HG03520 (cell line): ENCODE measurements around the gene FOXK2.

Source experiments
- ATAC-seq: cut with Tn5 transposase; IDR thresholded peaks from one replicate; pipeline ENCODE4 v1.9.1; 2021; ENCODE audit warnings: mild to moderate bottlenecking, moderate library complexity; ENCODE audit not compliant: unreplicated experiment

The FOXK2 gene

DNA sequence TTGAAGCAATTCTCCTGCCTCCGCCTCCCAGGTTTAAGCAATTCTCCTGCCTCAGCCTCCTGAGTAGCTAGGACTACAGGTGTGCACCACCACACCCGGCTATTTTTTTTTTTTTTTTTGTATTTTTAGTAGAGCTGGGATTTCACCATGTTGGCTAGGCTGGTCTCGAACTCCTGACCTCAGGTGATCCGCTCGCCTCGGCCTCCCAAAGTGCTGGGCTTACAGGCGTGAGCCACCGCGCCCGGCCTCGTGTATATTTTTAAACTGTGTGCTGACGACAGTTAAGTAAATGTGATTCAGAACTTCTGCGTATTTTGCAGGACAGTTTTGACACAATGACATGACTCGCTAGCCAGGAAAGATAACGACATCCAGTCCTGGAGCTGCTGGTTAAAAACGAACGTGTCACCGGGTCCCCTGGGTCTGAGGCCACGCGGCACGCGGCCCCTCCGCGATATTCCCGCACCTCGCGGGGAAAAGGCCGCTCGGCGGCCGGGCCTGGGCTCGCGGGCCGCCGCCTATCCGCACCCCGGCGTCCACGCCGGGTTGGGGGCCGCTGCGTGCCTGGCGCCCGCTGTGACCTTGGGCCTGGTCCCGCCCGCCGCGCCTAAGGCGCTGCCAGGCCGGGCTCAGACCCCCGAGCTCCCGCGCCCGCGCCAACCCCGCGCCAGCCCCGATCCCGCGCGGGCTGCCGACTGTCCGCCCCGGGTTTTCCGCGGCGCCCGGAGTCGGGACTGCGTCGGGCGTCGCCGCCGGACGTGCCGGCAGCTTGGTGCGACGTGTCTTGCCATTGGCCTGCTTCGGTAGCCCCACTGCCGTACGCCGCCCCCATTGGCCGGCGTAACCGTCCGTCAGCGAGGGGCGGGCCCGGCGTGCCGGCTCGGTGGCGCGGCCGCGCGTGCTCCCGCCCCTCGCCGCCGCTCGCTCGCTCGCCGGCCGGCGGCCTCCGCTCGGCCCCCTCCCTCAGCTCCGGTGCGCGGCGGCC is at the start of gene FOXK2:
Gene FOXK2, plus strand, starts transcription at position 907 of the 985 bp plus-strand sequence. CDS start 157 bp downstream, outside the sequence.
- ATAC-seq = peak; percentile 96

DNA sequence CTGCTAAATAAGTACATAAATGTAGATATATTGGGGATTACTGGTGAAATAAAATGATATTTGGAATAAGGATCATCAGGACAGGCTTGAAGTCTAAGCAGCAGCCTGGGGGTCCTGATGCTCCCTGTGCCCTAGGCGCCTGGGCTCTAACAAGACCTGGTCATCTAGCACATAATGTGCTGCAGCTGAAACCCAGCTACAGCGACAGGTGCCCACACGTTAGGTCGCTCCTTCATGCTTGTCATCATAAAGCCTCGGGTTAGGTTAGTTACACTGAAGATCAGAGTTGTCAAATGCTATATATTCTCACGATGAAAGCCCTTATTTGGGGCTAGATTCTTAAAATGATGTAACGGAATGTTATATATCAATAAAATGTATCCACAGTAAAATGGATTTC is 49.5 kb upstream of the FOXK2 start:
- ATAC-seq = no peak

DNA sequence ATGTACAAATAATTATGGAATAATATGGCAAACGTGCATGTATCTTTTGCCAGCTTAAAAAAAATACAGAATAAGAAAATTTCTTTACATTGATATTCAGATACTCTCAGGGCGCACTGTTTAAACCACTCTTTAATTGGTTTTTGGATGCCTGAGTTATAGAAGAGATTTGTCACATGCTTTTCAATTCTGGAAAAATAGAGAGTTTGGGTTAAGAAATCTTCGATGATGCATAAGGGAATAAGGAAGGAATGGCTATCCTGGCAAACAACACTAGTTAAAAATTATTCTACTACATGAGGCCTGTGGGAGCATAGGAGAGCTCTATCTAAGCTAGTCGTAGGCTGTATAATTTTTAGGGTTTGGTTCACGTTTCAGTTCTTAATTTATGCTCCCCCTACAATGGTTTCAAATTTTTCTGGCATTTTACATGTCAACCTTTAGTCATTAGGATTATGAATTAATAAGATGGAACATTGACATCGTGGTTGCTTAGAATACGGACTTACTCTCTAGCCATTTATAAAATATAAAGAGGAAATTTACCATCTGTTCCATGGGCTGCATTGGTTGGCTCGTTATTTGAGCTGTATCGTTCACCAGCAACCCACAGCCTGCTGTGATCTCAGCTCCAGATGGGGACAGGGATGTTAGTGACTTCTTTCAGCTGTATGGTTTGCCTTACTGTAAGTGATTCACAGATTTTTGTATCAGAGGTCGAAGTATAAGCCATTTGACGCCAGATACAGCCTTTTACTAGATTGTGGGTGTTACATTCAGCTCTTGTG is 45.1 kb upstream of the FOXK2 start:
- no peak for ATAC-seq

DNA sequence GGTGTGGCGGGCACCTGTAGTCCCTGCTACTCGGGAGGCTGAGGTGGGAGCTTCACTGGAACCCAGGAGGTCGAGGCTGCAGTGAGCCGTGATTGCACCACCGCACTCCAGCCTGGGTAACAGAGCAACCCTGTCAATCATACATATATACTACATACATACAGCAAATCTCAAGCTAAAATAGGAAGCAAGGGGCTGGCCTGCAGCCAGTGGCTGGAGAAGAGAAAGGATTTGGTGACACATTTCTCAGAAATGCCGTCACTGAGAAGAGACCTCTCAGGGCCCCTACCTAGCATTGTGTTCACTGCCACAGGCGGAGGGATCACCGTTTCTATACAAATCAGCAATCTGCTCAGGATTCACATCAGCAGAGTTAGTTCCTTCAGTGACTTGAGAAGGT is 44.1 kb upstream of the FOXK2 start:
- no peak for ATAC-seq

DNA sequence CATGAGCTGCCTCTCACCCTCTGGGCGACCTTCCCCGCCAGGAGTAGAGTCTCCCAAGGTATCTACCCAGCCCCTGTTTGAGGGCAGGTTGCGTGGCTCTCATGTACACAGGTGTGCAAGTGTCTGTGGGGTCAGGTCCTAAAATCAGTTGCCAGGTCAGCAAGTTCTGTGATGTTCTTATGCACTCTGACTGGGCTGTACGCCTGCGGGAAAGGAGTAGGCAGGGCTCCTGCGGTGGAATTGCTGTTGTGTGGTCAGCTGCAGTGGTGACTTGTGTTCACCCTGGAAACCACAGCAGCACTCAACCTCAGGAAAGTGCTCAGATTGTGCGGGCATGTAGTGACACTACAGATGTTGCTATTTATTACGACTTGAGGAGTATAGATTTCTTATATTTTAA is 41.6 kb upstream of the FOXK2 start:
- no peak for ATAC-seq

DNA sequence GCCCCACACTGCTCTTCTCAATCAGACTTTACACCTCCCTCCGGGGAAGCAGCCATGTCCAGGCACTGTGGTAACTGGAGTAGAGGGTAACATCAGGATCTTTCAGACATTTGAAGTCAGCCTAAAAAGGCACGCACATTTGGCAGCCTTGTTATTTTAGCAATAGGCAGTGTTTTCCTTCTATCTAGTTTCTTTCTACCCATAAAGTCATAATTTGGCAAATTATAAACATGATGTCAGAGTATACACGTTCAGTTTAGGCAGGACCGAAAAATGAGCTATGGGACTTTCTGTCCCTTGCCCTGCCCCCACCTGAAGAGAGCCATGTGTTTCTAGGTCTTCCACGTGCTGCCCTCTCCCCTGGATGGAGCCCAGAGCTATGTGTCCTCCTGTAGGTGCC is 39.9 kb upstream of the FOXK2 start:
- ATAC-seq = no peak

DNA sequence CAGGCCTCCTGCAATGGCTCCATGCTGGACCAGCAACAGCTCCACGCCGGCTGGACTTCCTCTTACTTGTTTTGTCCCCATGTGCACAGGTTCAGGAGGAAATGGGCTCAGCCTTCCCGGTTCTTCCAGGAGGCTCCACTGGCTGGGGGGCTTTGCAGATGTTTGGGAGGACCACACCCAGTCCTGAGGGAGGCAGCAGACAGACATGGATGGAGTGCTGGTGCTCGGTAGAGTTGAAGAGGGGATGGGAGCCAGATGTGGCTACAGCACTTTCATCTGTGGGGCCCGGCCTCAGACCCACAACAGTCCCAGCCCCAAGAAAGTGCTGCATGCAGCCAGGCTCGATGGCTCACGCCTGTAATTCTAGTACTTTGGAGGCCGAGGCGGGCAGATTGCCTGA is 39.2 kb upstream of the FOXK2 start:
- no peak for ATAC-seq

DNA sequence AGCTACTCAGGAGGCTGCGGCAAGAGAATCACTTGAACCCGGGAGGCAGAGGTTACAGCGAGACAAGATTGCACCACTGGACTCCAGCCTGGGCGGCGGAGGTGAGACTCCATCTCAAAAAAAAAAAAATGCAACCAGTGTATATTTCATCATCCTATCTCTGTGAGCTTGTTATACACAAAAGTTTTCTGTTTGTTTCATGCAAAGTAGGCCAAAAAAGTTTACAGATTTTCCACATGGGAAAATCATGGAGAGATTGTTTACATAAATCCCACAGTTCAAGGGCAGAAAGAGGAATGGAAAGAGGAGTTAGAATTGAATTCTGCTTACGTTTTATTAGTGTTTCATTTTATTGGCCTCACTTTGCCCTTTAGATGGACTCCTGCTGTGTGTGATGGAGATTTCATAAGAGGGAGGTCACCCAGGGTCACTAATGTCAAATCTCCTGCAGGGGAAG is 36.3 kb upstream of the FOXK2 start:
- no peak for ATAC-seq

DNA sequence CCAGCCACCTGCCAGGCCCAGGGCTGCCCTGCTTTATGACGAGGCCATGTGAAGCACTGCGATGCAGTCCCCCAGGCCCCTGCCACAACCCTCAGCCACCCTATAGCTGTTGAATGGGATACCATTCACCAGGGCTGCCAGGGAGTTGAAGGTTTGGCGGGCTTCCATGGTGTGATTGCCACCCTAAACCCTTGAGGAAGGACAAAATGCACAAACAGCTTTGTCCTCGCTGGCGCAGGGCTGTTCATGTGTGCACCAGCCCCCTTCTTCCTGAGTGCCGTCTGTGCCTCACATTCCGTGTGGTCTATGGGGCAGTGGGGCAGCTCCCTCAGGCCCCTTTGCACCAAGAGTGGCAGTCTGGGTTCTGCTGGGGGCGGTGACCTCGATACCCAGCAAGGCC is 35.7 kb upstream of the FOXK2 start:
- ATAC-seq = no peak

DNA sequence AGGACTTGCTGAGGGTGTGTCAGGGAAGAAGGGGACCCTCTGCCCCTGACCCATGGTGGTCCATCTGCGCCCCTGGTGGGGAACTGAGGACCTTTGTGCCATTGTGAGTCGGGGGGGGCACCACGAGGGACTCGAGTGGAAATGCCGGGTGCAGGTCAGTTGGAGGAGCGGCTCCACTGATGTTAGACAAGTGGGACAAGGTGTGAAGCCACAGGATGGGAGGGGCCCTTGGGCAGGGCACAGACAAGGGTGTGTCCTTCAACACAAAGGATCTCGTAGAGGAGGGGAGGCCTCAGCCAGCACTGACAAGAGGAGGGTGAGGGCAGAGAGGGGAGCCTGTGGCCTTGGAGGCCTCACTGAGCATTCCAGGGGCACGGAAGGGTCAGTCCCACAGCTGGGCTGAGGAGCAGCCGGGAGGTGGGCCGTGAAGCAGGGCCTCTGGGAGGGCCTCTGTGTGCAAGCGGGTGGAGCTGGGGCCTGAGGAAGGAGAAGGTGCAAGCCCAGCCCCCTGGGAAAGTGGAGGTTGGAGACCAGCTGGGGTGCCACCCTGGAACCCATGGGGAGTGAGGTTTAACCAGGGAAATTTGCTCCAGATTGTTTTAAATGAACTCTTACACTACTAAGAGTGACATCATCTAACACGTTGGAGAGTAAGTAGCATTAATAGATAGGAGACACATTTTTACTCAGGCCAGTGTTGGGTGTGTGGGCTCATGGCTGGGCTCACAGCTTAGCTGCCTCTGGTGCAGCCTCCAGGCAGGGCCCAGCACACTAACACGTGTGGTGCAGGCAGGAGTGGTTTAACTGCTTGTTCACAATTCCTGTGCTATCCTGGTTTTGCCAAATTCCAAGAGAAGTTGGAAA is 33.1 kb upstream of the FOXK2 start:
- ATAC-seq = no peak

DNA sequence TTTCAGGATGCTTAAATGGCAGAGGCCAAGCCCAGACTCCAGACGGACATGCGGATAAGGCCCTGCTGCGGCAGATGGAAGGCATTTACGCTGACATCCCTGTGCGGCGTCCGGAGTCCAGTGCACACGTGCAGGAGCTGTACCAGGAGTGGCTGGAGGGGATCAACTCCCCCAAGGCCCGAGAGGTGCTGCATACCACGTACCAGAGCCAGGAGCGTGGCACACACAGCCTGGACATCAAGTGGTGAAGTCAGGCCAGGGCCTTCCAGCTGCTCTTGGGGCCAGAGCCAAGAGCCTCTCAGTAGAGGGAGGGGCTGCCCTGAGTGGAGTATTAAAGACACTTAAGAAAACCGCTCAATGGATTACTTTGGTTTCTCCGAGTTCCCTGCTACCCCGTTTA is 31.6 kb upstream of the FOXK2 start:
- no peak for ATAC-seq

DNA sequence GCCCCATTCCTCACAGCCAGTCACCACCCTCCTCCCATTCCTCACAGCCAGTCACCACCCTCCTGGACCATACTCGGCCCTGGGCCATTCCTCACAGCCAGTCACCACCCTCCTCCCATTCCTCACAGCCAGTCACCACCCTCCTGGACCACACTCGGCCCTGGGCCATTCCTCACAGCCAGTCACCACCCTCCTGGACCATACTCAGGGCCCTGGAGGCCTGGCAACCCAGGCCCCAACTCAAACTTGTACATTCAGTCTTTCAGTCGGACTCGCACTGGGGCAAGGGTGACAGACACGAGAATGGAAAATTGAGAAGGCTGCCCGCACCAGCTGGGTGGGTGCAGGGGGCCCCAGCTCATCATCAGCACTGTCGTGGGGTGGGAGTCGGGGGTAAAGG is 30.4 kb upstream of the FOXK2 start:
- ATAC-seq = no peak

DNA sequence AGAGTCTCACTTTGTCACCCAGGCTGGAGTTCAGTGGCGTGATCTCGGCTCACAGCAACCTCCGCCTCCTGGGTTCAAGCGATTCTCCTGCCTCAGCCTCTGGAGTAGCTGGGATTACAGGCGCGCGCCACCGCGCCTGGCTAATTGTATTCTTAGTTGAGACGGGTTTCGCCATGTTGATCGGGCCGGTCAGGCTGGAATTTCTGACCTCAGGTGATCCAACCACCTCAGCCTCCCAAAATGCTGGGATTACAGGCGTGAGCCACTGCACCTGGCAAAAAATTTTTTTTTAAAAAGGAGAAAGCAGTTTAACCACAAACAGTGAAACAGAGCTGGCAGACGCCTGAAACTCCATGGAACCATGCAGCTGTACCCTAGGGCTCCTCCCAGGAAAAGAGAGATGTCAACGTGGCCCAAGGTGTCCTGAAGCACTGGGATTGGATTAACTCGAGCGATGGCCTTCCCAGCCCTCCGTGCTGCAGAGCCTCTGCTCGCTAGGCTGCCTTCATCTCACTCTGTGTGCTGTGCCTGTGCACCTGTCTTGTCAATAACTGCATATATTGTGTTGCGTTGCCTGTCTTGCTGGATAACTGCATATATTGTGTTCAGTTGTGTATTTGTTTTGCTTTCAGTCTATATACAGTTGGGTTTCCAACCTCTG is 29.6 kb upstream of the FOXK2 start:
- ATAC-seq = no peak

DNA sequence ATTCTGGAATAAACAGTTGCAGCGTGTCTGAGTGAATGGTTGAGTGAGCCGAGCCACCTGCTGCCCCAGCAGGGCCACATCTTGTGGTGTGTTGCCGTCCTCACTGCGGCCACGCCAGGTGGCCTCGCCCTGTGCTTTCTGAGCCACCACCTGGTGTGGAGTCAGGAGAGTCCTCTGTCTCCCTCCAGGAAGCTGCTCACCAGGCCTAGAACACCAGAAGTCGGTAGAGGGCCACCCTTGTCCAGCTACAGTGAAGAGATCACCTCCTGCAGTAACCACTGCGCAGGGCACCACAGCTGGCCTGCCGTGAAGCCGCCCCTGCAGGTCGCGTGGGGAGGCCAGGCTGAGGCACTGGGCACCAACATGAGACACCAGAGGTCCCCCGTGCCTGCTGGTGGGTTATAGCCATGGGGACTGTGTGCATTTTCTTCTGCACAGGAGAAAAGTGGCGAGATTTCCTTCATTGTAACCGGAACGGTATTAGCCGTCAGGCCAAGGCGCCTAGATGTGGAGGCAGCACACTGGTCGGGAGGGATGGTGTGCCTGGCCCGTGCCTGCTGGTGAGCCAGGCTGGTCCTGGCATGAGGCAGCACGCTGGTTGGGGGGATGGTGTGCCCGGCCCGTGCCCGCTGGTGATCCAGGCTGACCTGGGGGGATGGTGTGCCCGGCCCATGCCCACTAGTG is 28.9 kb upstream of the FOXK2 start:
- no peak for ATAC-seq

DNA sequence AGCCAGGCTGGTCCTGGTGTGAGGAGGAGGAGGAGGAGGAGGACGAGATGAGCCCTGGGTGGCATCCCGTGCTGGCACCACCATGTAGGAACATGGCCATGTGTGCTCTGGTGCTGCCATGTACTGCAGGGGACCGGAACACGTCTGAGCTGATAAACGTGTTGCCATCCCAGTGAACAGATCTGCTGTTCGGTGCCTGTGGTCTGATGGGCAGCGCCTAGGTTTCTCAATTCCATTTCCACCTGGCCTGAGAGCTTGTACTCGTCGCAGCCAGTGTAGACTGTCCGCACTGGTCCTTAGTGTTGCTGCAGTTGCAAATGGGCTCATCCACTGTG is 28.4 kb upstream of the FOXK2 start:
- no peak for ATAC-seq

DNA sequence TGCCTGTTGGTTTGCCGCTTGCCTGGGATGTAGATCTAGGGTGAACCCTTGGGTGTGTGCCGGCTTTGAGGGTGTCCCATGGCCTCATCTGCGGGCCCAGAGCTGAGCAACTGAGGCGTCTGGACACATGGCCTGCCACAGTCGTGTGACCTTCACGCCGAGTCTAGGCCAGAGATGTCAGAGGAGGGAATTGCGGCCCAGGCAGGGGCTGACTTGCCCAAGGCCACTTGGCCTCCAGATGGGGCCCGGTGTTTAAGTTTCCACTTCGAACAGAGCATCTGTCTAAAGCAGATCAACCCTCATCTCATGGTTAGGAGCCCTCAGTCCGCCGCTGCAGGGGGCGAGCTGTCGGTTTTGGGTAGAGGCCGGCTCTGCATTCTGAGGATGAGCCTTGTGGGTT is 28.0 kb upstream of the FOXK2 start:
- no peak for ATAC-seq

DNA sequence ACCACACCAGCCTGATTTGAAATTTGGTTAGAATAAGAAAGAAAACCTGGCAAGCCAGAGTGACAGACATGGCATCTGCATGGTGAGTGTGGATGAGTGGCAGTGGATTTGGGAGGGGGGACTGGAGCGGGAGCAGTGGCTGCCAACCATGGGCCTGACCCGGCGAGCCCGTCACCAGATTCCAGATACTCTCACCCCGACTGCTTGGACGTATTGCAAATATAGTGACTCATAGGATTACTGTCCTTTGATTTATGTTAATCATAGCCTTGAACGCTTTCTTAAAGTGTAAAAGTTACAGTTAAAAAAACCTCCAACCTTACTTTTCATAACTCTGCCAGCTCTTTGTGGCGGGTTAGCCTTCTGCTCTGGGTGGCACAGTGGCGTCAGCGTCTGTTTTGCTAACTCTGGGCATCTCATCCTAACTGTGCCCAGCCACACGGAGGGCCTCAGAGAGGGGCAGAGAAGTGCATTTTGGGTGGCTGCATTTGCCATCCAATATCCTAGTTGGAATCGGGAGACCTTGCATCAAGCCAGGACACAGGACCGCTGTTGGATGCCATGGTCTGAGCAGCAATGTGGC is 26.8 kb upstream of the FOXK2 start:
- ATAC-seq = no peak

DNA sequence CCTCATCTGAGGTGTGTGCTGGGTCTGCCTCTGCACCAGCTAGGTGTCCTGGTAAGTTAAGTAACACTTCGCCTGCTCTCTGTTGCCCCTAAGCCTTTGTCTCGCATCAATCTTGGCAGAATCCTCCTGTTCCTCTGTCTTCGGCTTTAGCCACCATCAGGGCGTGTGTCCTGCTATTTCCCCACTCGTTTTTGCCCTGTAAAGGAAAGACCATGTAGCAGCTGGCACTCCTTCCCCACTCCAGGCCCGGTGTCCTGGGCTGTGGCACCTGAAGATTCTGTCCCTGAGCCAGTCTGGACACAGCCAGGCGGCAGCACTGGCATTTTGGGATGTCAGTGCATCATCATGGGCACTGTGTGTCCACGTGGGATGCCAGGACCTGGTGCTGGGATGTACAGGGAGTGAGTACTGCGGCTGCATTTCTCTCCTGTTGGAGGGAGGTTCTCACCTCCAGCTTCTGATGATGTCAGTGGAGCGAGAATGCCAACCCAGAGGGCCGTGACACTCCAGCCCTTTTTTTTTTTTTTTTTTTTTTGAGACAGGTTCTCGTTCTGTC is 26.2 kb upstream of the FOXK2 start:
- ATAC-seq = no peak
